ENCODE measurements around the gene MYRFL.

Gene MYRFL

DNA sequence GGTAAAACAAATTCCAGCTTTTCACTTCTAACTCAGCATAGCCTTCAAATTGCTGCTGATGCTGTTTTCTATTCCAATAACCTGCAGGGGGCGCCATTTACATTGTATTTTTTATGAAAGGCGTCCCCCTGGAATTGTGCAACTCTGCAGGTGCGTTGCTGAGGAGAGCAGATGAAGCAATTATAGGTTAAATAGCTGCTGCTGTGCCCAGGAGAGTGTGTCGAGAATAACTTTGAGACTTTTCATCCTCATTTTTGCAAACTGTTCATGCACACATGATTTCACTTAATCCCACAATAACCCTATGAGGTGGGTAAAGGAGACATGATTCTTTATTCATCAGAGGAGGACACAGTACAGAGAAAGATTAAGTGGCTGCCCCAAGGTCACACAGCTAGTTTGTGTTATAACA is 75.7 kb downstream of the MYRFL start:
- DNase-seq, result peak; percentile 89

- no peak for DNase-seq
Measured at GRCh38 chr12:69901221-69901905, 76.3 kb downstream of the MYRFL start.

DNA sequence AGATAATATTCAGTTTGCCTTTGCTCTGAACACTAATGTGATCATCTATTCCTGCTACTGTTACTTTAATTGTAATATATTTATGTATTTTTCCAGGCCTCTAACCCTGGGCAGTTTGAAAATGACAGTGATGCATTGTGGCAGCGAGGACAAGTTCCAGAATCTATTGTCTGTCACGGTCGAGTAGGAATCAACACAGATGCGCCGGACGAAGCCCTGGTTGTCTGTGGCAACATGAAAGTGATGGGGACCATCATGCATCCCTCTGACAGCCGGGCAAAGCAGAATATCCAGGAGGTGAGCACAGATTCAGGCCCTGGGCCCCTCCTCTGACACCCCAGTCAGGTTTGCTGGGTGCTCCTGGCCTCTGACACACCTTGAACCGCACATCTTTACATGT is 78.5 kb downstream of the MYRFL start:
- DNase-seq, result no peak

DNA sequence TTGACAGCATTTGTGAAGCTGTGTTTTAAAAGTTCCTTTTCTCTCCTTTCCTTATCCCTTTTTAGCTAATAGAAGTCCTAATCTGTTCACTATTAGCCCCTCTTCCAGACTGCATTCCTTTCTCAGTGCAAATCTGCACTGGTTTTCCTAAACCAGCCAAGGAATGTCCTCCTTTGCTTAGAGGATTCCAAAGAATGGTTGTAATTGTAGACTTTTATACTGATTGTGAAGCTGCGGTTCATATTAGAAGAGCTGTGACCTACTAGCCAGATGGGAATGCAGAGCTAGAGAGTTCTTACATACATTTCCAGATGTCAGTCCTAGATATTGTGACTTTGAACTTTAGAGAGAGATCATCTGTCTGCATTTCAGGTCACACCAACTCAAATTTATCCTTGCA is 79.8 kb downstream of the MYRFL start:
- no peak for DNase-seq

- no peak for DNase-seq
Measured at GRCh38 chr12:69905801-69906200, 80.8 kb downstream of the MYRFL start.

GRCh38 chr12:69906411-69907216 is 81.6 kb downstream of the MYRFL start:
- no peak for DNase-seq

GRCh38 chr12:69908203-69908602 is 83.2 kb downstream of the MYRFL start:
- DNase-seq, result no peak

DNA sequence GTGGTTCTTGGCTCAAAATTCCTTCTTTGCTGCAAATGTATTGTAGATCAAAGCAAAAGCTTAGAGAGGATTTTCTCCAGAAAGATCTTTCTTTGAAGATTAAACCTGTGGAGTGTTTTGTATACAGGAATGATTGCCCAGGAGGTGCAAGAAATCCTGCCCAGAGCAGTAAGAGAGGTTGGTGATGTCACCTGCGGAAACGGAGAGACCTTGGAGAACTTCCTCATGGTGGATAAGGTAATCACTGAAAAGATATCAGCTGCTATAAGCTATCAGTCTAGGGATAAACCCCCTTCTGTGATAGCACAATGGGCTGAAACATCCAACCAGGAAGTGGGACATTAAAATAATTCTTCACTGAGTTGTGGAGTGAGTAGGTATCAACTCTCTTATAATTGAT is 85.7 kb downstream of the MYRFL start:
- DNase-seq, result no peak

DNA sequence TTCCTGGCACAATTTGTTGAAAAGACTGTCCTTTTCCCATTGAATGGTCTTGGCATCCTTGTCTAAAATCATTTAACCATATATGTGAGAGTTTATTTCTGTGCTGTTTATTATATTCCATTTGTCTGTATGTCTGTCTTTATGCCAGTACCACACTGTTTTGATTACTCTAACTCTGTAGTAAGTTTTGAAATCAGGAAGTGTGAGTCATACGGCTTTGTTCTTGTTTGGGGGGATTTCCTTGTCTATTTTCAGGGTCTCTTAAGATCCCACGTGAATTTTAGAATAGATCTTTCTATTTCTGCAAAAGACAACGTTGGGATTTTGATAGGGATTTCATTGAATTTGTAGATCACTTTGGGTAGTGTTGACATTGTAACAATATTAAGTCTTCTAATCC is 88.5 kb downstream of the MYRFL start:
- DNase-seq, result no peak

DNA sequence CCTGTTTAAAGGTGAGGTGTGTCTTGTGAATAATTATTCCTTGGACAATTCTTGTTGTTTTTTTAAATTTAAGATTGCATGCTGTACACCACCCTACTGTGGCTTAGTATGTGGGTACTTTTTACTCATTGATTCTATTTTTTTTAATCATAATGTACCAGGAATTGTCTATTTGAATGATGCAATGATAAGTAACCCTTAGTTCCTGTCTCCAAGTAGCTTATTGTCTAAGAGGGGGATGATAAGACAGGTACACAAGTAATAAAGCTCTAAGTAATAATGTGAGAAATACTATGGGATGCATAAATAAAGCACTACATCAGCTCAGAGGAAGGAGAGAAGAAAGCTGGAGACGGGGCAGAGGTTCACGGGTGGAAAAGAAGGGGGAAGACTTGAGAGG is 90.9 kb downstream of the MYRFL start:
- DNase-seq, result no peak

DNA sequence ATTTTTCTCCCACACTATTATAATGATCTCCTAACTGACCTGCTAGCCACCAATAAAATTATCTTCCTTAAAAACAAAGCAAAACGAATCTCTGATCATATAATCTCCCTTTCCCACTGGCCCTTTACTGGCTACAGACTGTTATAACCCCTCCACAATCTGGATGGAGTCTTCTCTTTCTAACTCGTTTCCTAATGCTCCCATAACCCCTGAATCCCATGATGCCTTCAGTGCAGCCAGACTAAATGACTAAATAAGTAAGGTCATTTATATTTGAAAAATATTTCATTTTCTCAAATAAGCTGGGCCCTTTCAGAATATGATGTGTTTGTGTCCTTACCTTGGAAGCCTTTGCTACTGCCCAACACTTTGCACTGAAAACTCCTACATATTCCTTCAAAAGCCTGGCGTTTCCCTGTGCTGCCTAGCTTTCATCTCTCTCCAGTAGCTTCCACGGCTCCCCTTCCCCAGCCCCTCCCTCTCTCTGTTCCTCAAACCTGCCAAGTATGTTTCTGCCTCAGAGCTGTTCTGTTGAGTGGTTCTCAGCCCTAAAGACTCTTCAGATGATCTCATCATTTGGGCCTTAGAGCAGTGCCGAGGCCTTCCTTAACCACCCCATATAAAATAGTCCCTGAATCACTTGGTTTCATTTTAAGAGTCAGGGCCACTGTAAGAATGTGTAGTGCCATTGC is 91.7 kb downstream of the MYRFL start:
- no peak for DNase-seq

- no peak for DNase-seq
Measured at GRCh38 chr12:69918287-69918686, 93.3 kb downstream of the MYRFL start.

DNA sequence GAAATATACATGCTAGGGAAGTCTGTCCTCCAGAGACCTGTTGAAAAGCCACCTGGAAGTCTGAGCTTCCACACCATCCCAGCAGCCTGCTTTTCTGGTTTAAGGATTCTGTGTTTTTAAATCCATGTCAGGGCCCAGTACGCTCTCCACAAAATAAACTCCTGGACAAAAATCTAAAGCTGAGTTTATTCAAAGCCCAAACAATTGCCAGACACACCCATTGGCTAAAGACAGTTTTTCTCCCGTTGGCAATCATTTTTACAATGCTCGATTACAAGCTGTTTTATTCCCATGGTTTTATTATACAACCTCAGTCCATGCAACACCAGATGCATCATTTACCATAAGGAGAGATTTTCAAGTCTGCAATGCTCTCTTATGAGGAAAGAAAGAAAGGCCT is 94.5 kb downstream of the MYRFL start:
- DNase-seq, result no peak

DNA sequence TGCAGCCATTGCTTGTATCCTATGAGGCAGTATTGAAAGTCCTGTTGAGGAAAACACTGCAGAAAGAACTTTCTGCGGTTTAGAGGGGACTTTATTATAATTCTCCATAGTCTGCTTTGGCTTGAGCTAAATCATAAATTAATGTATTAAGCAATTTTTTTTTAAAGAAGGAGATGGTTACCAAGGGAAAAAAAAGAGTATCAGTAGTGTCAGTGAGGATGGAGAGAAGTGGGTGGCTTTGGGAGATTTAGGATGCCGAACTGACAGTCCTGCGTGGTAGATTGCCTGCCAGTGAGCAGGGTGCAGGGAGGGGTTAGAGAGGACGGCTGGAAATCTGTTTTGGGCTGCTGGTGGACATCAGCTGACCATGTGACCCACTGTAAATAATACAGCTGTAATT is 96.8 kb downstream of the MYRFL start:
- no peak for DNase-seq

DNA sequence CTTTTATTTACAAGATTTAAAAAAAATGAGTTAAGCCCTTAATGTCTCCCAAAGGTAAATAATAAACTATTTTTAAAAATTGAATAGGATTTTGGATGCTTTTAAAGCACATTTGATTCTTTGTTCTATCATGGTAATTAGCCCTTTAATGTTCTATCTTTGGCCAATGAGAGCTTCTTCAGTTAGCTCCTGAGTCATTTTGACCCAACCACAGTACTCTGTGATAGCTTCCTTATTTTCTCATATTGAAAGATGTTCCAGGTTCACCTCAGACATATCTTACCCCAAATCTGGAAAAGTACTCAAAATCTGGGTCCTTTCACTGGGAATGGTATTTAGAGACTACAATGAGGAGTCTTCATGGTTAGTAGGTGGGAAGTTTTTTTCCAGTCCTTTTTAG is 98.0 kb downstream of the MYRFL start:
- no peak for DNase-seq

DNA sequence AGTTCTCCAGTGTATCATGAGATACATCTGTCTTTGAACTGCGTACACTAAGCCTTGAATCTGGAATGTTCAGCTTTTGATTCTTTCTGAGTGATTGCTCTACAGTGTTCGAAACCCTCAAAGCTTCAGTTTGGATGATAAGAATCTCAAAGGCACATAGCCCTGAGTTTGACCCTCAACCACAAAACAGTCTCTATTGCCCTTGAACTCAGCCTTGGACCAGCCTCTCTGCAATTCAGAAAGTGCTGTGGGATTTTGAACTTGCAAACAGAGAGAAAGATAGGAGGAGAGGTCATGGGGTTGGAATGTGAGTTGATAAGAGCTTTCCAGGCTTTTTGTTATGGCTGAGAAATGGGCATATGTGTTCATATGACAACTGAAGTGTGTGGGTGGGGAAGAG is 100.3 kb downstream of the MYRFL start:
- DNase-seq, result no peak

DNA sequence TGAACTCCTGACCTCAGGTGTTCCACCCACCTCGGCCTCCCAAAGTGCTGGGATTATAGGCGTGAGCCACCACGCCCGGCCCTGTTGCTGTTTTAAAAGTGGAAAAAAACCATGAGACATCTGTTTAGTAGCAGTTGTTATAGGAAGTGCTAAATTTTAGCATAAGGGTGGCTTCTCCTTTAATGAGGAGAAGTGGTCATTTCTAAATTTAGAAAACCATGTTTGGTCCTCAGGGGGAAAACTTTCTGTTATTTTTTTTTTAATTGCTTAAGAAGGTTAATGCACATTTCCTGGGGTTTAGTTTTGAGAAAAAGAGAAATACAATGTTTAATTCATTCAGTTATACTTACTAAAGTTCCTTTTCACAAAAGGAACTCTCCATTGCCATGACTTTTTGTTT is 102.1 kb downstream of the MYRFL start:
- no peak for DNase-seq

DNA sequence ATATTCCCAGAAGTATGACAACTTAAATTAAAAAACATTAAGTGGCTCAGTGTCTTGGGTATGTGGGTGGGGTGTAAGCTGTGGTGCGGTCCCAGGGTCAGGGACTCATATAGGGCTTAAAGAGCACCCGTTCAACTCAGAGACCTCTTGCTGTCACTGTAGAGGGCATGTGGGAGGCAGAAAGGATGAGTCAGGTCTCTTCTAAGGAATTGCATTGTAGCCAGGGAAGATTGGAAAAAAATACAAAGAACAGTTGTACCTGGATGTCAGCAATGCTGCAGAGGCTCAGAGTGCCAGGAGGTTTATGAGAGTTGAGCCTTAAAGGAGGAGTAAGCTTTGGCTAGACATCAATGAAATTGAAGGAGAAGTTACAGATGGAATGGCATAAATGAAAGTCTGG is 104.1 kb downstream of the MYRFL start:
- DNase-seq, result no peak

- no peak for DNase-seq
Measured at GRCh38 chr12:69929531-69929930, 104.5 kb downstream of the MYRFL start.

GRCh38 chr12:69931569-69931968 is 106.5 kb downstream of the MYRFL start:
- no peak for DNase-seq

- no peak for DNase-seq
Measured at GRCh38 chr12:69932154-69932553, 107.1 kb downstream of the MYRFL start.

DNA sequence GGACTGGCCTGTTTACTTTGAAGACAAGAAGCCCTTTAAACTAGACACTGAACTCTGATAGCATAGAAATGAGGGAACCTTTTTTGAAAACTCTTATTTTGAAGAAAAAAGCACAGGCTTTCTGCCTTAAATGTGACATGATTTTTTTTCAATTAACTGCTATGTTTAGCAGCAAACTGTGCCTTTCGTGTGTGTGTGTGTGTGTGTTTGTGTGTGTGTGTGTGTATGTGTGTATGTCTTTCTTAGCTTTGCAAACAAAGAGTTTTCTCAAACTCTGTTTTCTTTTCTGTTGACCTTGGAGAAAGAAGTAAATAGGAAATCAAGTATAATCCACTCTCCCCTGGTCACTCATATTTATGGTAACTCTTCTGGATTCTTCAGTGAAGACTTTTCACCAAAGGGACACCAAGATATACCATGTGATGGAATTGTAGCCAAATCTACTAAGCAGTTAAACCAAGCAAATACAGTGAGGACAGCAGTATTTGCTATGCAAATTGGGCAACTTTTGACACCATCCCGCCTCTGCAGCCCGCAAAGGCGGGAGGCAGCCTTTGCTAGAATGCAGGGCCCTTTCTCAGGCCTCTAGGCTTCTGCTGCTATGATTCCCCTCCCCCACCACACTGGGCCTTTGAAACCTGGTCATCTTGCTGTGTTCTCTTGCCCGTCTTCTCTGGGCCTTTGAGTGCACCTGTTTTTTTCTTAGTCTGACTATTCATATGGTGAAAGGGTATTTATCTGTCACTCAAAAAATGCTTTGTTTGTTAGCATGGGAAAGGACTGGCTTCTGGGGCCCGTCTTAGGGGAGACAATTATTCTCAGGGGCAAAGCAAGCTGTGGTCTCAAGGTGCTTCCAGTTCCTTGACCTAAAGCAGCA is 107.9 kb downstream of the MYRFL start:
- DNase-seq, result no peak

DNA sequence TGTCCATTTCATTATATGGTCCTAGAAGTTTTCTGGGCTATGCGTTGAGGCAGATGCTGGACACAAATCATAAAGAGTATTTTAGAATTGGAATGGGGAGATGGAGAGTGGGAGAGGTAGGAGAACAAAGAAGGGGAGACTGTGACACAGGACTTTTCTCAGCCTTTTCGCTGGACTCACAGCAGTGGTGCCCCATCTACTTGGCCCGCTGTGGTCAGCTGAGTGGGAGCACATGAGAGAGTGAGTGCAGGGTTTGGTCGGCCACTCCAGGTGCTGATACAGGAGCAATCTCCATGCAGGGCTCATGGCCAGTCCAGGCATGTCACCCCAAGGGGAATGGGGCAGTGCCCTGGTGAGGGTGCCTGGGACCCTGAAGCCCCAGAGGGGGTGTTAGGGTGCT is 109.0 kb downstream of the MYRFL start:
- DNase-seq, result no peak

All from COR-L47 (cell line).